H1 (cell line): ENCODE data around the gene MPV17L. TPM values are rescaled to one million over a fixed set of nuclear protein-coding genes. Genes with fewer than 3 reads are reported as not detected.

Source experiments
- MAFK ChIP-seq: IDR thresholded peaks from 2 replicates; pipeline ENCODE4 v1.6.1; 2012; ENCODE audit warnings: low read depth, mild to moderate bottlenecking, improper control_type of control experiment, low read length
- SIRT6 ChIP-seq: IDR thresholded peaks from one replicate; pipeline ENCODE4 v1.7.1; 2012; ENCODE audit warnings: low read length, inconsistent platforms
- polyA plus RNA-seq, 7 experiments: library from polyadenylated mRNA; depleted of rRNA in 3 of 7; stranded (reverse) in 5 of 7; unstranded in 2 of 7; fragments of >200 nt in 5 of 7; fragments of 200-250 nt in 2 of 7; gene quantifications; 1 replicate in 5 of 7; 2 replicates in 1 of 7; 4 replicates in 1 of 7; pipeline versions ENCODE4 v1.2.1 to v1.2.3, GENCODE V29; 2011 to 2013; ENCODE audit warnings: missing spikeins in 2 of 7, mixed read lengths in 2 of 7
- total RNA-seq: library from RNA; stranded (reverse); fragmentation: NEBNext Ultra II Directional; extraction: Animal tissue kit (Norgen Biotek cat#: 25700); gene quantifications from 2 replicates; pipeline ENCODE4 v1.2.1, GENCODE V29; 2021
- TF ChIP-seq, protein P1 (sequence below): fragments of 300-600 bp; sonication (generic); IDR thresholded peaks from 2 replicates; pipeline ENCODE4 v1.7.1; 2012; ENCODE audit warnings: low read length, moderate library complexity, mild to moderate bottlenecking, inconsistent platforms; ENCODE audit not compliant: insufficient replicate concordance

The MPV17L gene
- total and polyA plus RNA-seq, 2 of the 8 experiments (the other 6 are each of a cell fraction or from before 2014, with no cell fraction given), result 6.7 to 8.2 TPM

DNA sequence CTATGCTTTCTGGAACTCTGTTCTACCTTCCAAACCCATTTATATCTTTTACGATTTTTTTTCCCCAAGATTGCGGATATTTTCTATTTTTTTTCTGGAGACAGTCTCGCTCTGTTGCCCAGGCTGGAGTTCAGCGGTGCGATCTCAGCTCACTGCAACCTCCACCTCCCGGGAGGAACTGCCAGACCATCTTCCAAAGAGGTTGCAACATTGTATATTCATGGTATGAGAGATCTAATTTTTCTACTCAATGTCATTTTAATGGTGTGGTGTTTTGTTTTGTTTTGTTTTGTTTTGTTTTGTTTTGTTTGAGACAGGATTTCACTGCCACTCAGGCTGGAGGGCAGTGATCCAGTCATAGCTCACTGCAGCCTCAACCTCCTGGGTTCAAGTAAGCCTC lies 30.3 kb downstream of the MPV17L start (continued):
- TF ChIP-seq, protein P1, sequence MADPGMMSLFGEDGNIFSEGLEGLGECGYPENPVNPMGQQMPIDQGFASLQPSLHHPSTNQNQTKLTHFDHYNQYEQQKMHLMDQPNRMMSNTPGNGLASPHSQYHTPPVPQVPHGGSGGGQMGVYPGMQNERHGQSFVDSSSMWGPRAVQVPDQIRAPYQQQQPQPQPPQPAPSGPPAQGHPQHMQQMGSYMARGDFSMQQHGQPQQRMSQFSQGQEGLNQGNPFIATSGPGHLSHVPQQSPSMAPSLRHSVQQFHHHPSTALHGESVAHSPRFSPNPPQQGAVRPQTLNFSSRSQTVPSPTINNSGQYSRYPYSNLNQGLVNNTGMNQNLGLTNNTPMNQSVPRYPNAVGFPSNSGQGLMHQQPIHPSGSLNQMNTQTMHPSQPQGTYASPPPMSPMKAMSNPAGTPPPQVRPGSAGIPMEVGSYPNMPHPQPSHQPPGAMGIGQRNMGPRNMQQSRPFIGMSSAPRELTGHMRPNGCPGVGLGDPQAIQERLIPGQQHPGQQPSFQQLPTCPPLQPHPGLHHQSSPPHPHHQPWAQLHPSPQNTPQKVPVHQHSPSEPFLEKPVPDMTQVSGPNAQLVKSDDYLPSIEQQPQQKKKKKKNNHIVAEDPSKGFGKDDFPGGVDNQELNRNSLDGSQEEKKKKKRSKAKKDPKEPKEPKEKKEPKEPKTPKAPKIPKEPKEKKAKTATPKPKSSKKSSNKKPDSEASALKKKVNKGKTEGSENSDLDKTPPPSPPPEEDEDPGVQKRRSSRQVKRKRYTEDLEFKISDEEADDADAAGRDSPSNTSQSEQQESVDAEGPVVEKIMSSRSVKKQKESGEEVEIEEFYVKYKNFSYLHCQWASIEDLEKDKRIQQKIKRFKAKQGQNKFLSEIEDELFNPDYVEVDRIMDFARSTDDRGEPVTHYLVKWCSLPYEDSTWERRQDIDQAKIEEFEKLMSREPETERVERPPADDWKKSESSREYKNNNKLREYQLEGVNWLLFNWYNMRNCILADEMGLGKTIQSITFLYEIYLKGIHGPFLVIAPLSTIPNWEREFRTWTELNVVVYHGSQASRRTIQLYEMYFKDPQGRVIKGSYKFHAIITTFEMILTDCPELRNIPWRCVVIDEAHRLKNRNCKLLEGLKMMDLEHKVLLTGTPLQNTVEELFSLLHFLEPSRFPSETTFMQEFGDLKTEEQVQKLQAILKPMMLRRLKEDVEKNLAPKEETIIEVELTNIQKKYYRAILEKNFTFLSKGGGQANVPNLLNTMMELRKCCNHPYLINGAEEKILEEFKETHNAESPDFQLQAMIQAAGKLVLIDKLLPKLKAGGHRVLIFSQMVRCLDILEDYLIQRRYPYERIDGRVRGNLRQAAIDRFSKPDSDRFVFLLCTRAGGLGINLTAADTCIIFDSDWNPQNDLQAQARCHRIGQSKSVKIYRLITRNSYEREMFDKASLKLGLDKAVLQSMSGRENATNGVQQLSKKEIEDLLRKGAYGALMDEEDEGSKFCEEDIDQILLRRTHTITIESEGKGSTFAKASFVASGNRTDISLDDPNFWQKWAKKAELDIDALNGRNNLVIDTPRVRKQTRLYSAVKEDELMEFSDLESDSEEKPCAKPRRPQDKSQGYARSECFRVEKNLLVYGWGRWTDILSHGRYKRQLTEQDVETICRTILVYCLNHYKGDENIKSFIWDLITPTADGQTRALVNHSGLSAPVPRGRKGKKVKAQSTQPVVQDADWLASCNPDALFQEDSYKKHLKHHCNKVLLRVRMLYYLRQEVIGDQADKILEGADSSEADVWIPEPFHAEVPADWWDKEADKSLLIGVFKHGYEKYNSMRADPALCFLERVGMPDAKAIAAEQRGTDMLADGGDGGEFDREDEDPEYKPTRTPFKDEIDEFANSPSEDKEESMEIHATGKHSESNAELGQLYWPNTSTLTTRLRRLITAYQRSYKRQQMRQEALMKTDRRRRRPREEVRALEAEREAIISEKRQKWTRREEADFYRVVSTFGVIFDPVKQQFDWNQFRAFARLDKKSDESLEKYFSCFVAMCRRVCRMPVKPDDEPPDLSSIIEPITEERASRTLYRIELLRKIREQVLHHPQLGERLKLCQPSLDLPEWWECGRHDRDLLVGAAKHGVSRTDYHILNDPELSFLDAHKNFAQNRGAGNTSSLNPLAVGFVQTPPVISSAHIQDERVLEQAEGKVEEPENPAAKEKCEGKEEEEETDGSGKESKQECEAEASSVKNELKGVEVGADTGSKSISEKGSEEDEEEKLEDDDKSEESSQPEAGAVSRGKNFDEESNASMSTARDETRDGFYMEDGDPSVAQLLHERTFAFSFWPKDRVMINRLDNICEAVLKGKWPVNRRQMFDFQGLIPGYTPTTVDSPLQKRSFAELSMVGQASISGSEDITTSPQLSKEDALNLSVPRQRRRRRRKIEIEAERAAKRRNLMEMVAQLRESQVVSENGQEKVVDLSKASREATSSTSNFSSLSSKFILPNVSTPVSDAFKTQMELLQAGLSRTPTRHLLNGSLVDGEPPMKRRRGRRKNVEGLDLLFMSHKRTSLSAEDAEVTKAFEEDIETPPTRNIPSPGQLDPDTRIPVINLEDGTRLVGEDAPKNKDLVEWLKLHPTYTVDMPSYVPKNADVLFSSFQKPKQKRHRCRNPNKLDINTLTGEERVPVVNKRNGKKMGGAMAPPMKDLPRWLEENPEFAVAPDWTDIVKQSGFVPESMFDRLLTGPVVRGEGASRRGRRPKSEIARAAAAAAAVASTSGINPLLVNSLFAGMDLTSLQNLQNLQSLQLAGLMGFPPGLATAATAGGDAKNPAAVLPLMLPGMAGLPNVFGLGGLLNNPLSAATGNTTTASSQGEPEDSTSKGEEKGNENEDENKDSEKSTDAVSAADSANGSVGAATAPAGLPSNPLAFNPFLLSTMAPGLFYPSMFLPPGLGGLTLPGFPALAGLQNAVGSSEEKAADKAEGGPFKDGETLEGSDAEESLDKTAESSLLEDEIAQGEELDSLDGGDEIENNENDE, result no peak
- no peak for TF ChIP-seq SIRT6
- no peak for TF ChIP-seq MAFK
